HepG2 (cell line): Measurements from ENCODE around the gene CKMT2. TPM values are rescaled to one million over a fixed set of nuclear protein-coding genes. Genes with fewer than 3 reads are reported as not detected.

Experiments
- CBFB ChIP-seq: sonication (generic); formaldehyde crosslinking; IDR thresholded peaks from 2 replicates; pipeline ENCODE4 v1.4.0; 2020; ENCODE audit warnings: missing genetic modification reagents
- DR1 ChIP-seq: sonication (generic); formaldehyde crosslinking; IDR thresholded peaks from 2 replicates; pipeline ENCODE4 v1.8.0; 2021; ENCODE audit warnings: mild to moderate bottlenecking, missing genetic modification reagents, inconsistent platforms
- ELF3 ChIP-seq: IDR thresholded peaks from 2 replicates; pipeline ENCODE4 v1.6.1; 2016; ENCODE audit warnings: missing genetic modification reagents, missing compliant biosample characterization
- FLYWCH1 ChIP-seq: sonication (generic); formaldehyde crosslinking; IDR thresholded peaks from 2 replicates; pipeline ENCODE4 v1.8.1; 2023; ENCODE audit warnings: mild to moderate bottlenecking, missing genetic modification reagents
- IKZF5 ChIP-seq: IDR thresholded peaks from 2 replicates; pipeline ENCODE4 v1.6.1; 2018; ENCODE audit warnings: missing genetic modification reagents, mild to moderate bottlenecking, missing compliant biosample characterization
- MLX ChIP-seq: IDR thresholded peaks from 2 replicates; pipeline ENCODE4 v1.6.1; 2016
- PLRG1 ChIP-seq: fragments of 450-650 bp; conservative IDR thresholded peaks from 2 replicates; pipeline ENCODE4 v1.6.1; 2016
- RELA ChIP-seq: sonication (generic); formaldehyde crosslinking; IDR thresholded peaks from 2 replicates; pipeline ENCODE4 v1.4.0; 2020; ENCODE audit warnings: missing genetic modification reagents
- RFXAP ChIP-seq: sonication (generic); formaldehyde crosslinking; IDR thresholded peaks from 2 replicates; pipeline ENCODE4 v1.4.0; 2020; ENCODE audit warnings: missing genetic modification reagents, borderline replicate concordance
- SALL1 ChIP-seq: sonication (generic); formaldehyde crosslinking; IDR thresholded peaks from 2 replicates; pipeline ENCODE4 v1.8.0; 2022; ENCODE audit warnings: mild to moderate bottlenecking, missing genetic modification reagents
- SNAPC5 ChIP-seq: sonication (generic); formaldehyde crosslinking; IDR thresholded peaks from 2 replicates; pipeline ENCODE4 v1.8.1; 2023; ENCODE audit warnings: mild to moderate bottlenecking, missing genetic modification reagents, borderline replicate concordance
- SRSF9 ChIP-seq: fragments of 200-400 bp; formaldehyde crosslinking; IDR thresholded peaks from 2 replicates; pipeline ENCODE4 v1.6.1; 2018; ENCODE audit warnings: borderline replicate concordance, mild to moderate bottlenecking, low read depth, low read length; ENCODE audit not compliant: insufficient read depth, poor library complexity, severe bottlenecking
- STAT5B ChIP-seq: sonication (generic); formaldehyde crosslinking; IDR thresholded peaks from 2 replicates; pipeline ENCODE4 v1.4.0; 2020; ENCODE audit warnings: missing genetic modification reagents
- TBX2 ChIP-seq: sonication (generic); formaldehyde crosslinking; IDR thresholded peaks from 2 replicates; pipeline ENCODE4 v1.5.0; 2020; ENCODE audit warnings: missing genetic modification reagents, mild to moderate bottlenecking, borderline replicate concordance
- TOE1 ChIP-seq: sonication (generic); formaldehyde crosslinking; IDR thresholded peaks from 2 replicates; pipeline ENCODE4 v1.4.0; 2020; ENCODE audit warnings: mild to moderate bottlenecking, missing genetic modification reagents
- ZBTB8A ChIP-seq: sonication (generic); formaldehyde crosslinking; IDR thresholded peaks from 2 replicates; pipeline ENCODE4 v1.4.0; 2020; ENCODE audit warnings: mild to moderate bottlenecking, low read depth, missing genetic modification reagents, borderline replicate concordance
- ZFP62 ChIP-seq: sonication (generic); formaldehyde crosslinking; IDR thresholded peaks from 2 replicates; pipeline ENCODE4 v1.4.0; 2020; ENCODE audit warnings: missing genetic modification reagents
- ZFP90 ChIP-seq: sonication (generic); formaldehyde crosslinking; IDR thresholded peaks from 2 replicates; pipeline ENCODE4 v1.8.0; 2022; ENCODE audit warnings: missing genetic modification reagents, mild to moderate bottlenecking, inconsistent platforms, borderline replicate concordance
- ZKSCAN8 ChIP-seq: IDR thresholded peaks from 2 replicates; pipeline ENCODE4 v1.6.1; 2016; ENCODE audit warnings: borderline replicate concordance, missing genetic modification reagents, missing compliant biosample characterization
- ZNF142 ChIP-seq: sonication (generic); formaldehyde crosslinking; IDR thresholded peaks from 2 replicates; pipeline ENCODE4 v1.4.0; 2020; ENCODE audit warnings: missing genetic modification reagents
- ZNF296 ChIP-seq: sonication (generic); formaldehyde crosslinking; conservative IDR thresholded peaks from 2 replicates; pipeline ENCODE4 v1.5.0; 2020; ENCODE audit warnings: mild to moderate bottlenecking, missing genetic modification reagents
- ZNF350 ChIP-seq: sonication (generic); formaldehyde crosslinking; IDR thresholded peaks from 2 replicates; pipeline ENCODE4 v1.4.0; 2020; ENCODE audit warnings: mild to moderate bottlenecking, low read depth, missing genetic modification reagents, borderline replicate concordance
- ZNF564 ChIP-seq: sonication (generic); formaldehyde crosslinking; IDR thresholded peaks from 2 replicates; pipeline ENCODE4 v1.8.1; 2023; ENCODE audit warnings: mild to moderate bottlenecking, missing genetic modification reagents
- ZNF616 ChIP-seq: sonication (generic); formaldehyde crosslinking; IDR thresholded peaks from 2 replicates; pipeline ENCODE4 v1.5.0; 2020; ENCODE audit warnings: low read depth, mild to moderate bottlenecking, missing genetic modification reagents
- ZSCAN29 ChIP-seq: sonication (generic); formaldehyde crosslinking; conservative IDR thresholded peaks from 2 replicates; pipeline ENCODE4 v1.4.0; 2020; ENCODE audit warnings: mild to moderate bottlenecking, missing genetic modification reagents
- polyA plus RNA-seq, 8 experiments: library from polyadenylated mRNA; depleted of rRNA in 3 of 8; stranded (reverse) in 7 of 8; unstranded in 1 of 8; fragments of >200 nt; fragmentation: Illumina TruSeq in 4 of 8; extraction: Trizol in 4 of 8; gene quantifications; 2 replicates each; pipeline versions ENCODE4 v1.2.1 to v1.2.3, GENCODE V29; 2011 to 2016; ENCODE audit warnings: low read depth in 4 of 8, missing spikeins in 1 of 8, mixed read lengths in 1 of 8; ENCODE audit not compliant: insufficient read depth in 1 of 8
- total RNA-seq, 5 experiments: library from RNA; depleted of rRNA; stranded (reverse); fragments of >200 nt; fragmentation: Illumina TruSeq; extraction: Trizol; gene quantifications; 2 replicates each; pipeline ENCODE4 v1.2.3, GENCODE V29; 2016; ENCODE audit warnings: low read depth in 1 of 5

Gene CKMT2
- total and polyA plus RNA-seq, 2 of the 13 experiments (the other 11 are each of a cell fraction or from before 2014, with no cell fraction given) = 1.2 to 8.8 TPM

GRCh38 chr5:81233080-81233634 is at the start of gene CKMT2 (continued):
- TF ChIP-seq ZNF616 (no peak), RFXAP (CRISPR knock-in tag) (no peak), ZNF350 (CRISPR knock-in tag) (no peak; the same call in 1 of the 2 replicates), SRSF9 (no peak), MLX (CRISPR knock-in tag) (no peak), ZKSCAN8 (CRISPR knock-in tag) (no peak), ZNF564 (CRISPR knock-in tag) (no peak), ZNF296 (no peak), ZBTB8A (CRISPR knock-in tag) (no peak), ZFP62 (no peak), STAT5B (CRISPR knock-in tag) (no peak), FLYWCH1 (CRISPR knock-in tag) (no peak), CBFB (CRISPR knock-in tag) (no peak), TOE1 (CRISPR knock-in tag) (no peak), ZNF142 (CRISPR knock-in tag) (0 out of 2 replicates have a peak, but pooled peaks have one; percentile 58), ZFP90 (CRISPR knock-in tag) (no peak), TBX2 (CRISPR knock-in tag) (0 out of 2 replicates have a peak, but pooled peaks have one; percentile 19), RELA (CRISPR knock-in tag) (no peak), SNAPC5 (CRISPR knock-in tag) (no peak), ELF3 (CRISPR knock-in tag) (no peak), PLRG1 (no peak), DR1 (CRISPR knock-in tag) (peak; percentile 78), ZSCAN29 (no peak), SALL1 (CRISPR knock-in tag) (peak; percentile 54), IKZF5 (CRISPR knock-in tag) (no peak)
